DMS 273 (cell line): ENCODE data around the gene GBE1.
"Not testable (repeated sequence)": the region's sequence is repeated elsewhere in the genome, so short reads cannot be mapped to it uniquely, and the experiment has no call there.

Experiments used
- DNase-seq: peaks from one replicate; lab custom pipeline; 2025; ENCODE audit not compliant: unreplicated experiment; lab: John Stamatoyannopoulos, UW

GBE1 gene

GRCh38 chr3:81760924-81761903 lies at the start of gene GBE1:
GBE1 (minus strand) TSS chr3:81761645; CDS start chr3:81761517, 128 bp downstream.
- DNase-seq, result peak; percentile 95

GRCh38 chr3:81808900-81809299 lies 47.5 kb upstream of the GBE1 start:
- DNase-seq, result no peak

DNA sequence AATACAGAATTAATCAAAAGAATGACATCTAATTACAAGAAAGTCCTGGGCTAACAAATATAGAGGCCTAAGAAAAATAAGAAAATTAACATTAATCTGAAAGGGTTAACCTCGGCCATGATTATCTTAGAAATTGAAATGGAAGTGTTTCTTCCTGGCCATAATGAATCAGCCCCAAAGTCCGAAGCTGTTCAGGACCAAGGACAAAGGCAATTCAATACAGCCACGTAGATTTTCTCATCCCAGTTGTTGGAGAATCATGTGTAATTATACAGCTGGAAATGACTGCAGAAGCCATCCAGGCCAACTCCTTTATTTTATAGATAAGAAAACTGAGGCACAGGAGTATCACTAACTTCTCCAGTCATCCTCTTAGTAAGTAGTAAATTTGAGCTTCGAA lies 38.0 kb upstream of the GBE1 start:
- DNase-seq, result no peak

- DNase-seq, result no peak
These were observed 32.0 kb upstream of the GBE1 start for GRCh38 chr3:81793410-81793809.

- no peak for DNase-seq
These were observed 28.7 kb upstream of the GBE1 start for GRCh38 chr3:81790117-81790516.

DNA sequence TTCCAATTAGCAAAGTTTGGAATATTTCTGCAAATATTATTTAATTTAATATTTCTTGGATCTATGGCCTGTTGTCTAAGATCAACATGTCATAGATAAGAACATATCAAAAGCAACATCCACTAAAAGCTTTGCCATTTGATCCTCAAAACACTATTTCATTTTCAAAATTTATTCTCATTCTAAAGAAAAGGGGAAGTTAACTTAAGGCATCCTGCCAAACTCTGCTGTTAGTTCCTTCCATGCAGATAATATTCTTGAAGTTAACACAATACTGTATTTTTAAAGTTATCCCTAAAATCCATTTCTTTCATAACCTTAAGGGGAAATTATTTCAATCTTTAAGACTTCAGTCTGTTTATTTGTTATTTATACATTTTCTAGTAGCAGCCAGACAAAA lies 28.2 kb upstream of the GBE1 start:
- no peak for DNase-seq

DNA sequence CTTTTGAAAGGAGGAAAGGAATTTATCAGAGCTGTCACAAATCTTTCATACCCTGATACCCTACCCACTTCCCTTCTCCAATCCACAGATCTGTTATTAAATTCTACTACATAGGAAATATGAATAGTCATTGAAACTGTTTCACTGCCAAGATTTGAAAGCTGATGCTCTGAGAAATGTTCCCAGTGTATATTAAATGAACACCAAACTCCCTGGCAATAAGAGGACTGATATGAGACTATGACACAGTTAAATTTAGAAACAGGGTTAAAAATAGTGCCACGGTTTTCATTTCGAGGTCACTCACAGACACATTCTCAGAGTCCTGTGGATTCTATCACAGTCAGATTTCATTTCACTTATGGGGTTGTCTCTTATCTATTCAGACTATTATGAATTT lies 27.2 kb upstream of the GBE1 start:
- DNase-seq, result no peak

DNA sequence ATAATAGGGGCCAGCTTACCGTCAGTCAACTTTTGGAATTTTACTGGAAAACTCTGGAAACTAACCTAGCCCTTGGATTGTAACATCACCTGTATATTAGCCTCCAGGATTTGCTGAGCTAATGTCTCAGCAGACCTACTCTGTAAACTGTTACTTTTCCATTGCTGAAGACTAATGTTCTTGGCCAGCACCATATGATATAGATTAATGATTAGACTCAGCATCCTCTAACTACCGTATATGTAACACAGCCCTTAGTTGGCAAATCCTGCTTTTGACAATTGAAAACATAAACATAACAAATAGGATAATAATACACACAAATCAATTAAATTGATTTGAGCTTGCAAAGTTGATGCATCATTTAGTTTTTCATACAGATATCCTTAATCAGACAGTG lies 26.6 kb upstream of the GBE1 start:
- no peak for DNase-seq

DNA sequence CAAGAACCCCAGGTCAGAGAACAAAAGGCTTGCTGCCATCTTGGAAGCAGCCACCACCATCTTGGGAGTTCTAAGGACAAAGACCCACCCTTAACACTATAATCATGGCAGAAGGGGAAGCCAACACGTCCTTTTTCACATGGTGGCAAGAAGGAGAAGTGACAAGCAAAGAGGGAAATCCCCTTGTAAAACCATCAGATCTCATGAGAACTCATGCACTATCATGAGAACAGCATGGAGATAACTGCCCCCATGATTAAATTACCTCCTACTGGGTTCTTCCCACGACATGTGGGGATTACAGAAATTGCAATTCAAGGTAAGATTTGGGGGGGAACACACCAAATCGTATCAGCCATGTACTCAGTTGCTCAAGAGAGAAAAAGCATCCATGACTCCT lies 21.1 kb upstream of the GBE1 start:
- DNase-seq, result no peak

- peak; percentile 56 for DNase-seq
These were observed 17.3 kb upstream of the GBE1 start for GRCh38 chr3:81778678-81779182.

DNA sequence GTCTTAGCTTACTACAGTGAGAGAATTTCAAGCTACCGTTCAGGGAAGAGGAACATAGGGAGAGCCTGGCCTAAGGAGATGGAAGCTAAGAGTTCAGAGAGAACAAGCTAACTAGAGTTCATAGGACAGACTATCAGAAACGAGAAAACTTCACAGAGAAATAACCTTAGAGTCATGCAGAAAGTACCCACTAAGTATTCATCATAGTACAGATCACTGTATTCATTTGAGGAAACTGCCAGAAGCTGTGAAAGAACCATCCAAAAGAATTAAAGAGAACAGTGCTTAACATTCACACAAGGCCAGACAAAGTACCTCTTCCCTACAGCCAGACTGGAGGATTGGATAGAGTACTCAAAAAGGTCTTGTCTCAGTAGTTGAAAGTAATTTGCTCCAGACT lies 15.2 kb upstream of the GBE1 start:
- no peak for DNase-seq

- no peak for DNase-seq
These were observed 9.3 kb upstream of the GBE1 start for GRCh38 chr3:81770710-81771109.

GRCh38 chr3:81769299-81769698 lies 7.9 kb upstream of the GBE1 start:
- DNase-seq, result no peak

- DNase-seq, result not testable (repeated sequence)
These were observed 5.9 kb upstream of the GBE1 start for GRCh38 chr3:81767250-81767859.

DNA sequence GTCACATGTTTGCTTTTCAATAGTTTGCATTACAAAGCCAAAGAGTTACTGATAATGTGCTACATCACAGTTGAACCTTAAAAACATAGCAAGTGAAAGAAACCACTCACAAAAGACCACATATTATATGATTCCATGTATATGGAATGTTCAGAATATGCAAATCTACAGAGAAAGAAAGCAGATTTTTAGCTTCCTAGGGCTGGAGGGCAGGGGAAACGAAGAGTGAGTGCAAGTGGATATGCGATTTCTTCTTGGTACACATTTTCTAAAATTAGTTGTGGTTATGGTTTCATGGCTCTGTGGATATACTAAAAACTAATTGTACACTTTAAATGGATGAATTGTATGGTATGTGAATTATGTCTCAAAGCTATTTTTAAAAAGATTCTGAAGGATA lies 4.0 kb upstream of the GBE1 start:
- DNase-seq, result no peak

DNA sequence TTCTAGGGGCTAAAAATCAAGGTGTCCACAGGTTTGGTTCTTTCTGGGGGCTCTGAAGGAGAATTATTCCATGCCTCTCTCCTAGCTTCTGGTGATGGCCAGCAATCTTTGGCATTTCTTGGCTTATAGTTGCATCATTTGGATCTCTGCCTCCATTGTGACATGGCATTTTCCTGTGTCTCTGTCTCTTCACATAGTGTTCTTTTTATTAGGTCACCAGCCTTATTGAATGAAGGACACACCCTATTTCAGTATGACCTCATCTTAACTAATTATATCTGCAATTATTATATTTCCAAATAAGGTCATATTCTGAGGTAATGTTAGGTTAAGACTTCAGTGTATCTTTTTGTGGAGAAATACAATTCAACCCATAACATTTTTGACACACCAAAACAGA lies 3.2 kb upstream of the GBE1 start:
- no peak for DNase-seq

- no peak for DNase-seq
These were observed 2.6 kb upstream of the GBE1 start for GRCh38 chr3:81764002-81764401.

DNA sequence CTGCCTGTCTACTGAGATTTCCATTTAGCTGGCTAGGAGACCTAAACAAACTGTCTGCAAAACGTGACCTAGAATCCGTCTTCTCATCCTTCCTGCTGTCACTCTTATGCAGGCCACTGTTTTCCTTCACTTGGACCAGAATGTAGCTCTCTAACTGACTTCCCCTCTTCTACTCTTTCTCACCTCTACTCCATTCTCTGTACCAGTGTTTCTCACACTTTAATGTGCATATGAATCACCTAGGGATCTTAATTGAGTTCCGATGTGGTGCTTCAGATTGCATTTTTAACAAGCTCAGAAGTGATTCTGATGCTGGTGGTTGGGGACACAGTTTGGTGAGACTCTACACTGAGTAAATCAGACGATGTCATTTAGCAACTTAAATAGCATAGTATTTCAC lies 1.6 kb upstream of the GBE1 start:
- DNase-seq, result peak; percentile 4

GRCh38 chr3:81761904-81762580 lies 597 bp upstream of the GBE1 start:
- DNase-seq, result peak; percentile 35

- peak; percentile 15 for DNase-seq
These were observed 1.2 kb downstream of the GBE1 start for GRCh38 chr3:81760215-81760614.

GRCh38 chr3:81758771-81759170 lies 2.7 kb downstream of the GBE1 start:
- not testable (repeated sequence) for DNase-seq

DNA sequence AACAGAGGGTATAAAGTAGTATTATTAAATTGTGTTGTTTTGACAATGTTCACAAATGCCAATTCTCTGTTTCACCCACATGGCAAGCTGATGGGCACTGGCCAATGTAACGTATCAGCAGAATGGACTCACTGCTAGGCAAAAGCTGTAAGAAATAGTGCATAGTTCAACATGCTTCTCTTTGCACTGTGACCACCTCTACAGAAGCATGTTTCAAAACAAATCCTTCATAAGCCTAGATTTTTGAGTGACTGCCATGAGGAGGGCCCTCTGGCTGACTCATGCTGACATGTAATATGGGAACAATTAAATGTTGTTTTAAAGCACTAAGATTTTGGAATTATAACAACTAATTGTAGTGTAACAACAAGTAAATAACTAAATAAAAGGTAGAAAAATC lies 3.2 kb downstream of the GBE1 start:
- no peak for DNase-seq
